K562 (cell line): ENCODE results near the gene PCCA. TPM values are rescaled to one million over a fixed set of nuclear protein-coding genes. Genes with fewer than 3 reads are reported as not detected.

Experiments
- ATAC-seq: fragments of 200-7000 bp; cut with Tn5 transposase; 3 replicates; pipeline ENCODE4 v1.9.1; 2020; ENCODE audit warnings: moderate library complexity
- BruUV-seq: library from RNA; stranded (reverse); fragments of 400-500 nt; replicated peaks from 2 replicates; lab custom pipeline; 2021; lab: Mats Ljungman, UMichigan
- CTCF ChIA-PET: fragments of 300-600 bp; formaldehyde crosslinking; extraction: SDS; loops from one replicate; lab custom pipeline; 2021; ENCODE audit warnings: low intra/inter-chr PET ratio; lab: Yijun Ruan, JAX
- POLR2A ChIA-PET: fragments of 300-600, 350-650 bp; sonication (Branson Sonifier 250); formaldehyde crosslinking; extraction: SDS; loops from one replicate; lab custom pipeline; 2021; ENCODE audit warnings: antibody characterized with exemption, inconsistent platforms; lab: Yijun Ruan, JAX
- DNase-seq, 4 experiments: peaks; one replicate each; pipeline versions ENCODE4 v3.0.0 to v3.0.0-alpha.2; 2011 to 2018; ENCODE audit warnings: low spot score in 3 of 4, mixed read lengths in 3 of 4; ENCODE audit errors: extremely low read depth in 1 of 4
- FAIRE-seq: peaks from 2 replicates; lab custom pipeline; 2011; peaks lifted over from hg19 to GRCh38; lab: Jason Lieb, UNC
- H2AFZ ChIP-seq: 2 replicates; pipeline ENCODE4 v1.6.0; 2011; ENCODE audit warnings: low read depth, low read length, control low read depth, inconsistent platforms
- H3K27ac ChIP-seq: fragments of 200-600 bp; 3 replicates; pipeline ENCODE4 v1.8.0; 2011; ENCODE audit warnings: low read depth, mild to moderate bottlenecking, control low read depth, inconsistent platforms, low read length, moderate library complexity, mixed read lengths; ENCODE audit errors: extremely low read depth
- H3K27me3 ChIP-seq, 2 experiments: fragments of 300-600 bp in 1 of 2; 2 replicates in 1 of 2; 3 replicates in 1 of 2; pipeline versions ENCODE4 v1.6.0 to v1.8.0; 2011; ENCODE audit warnings: inconsistent platforms in 2 of 2, low read length in 2 of 2, mild to moderate bottlenecking in 1 of 2, mixed read lengths in 1 of 2, moderate library complexity in 1 of 2; ENCODE audit not compliant: control insufficient read depth in 2 of 2, insufficient read depth in 2 of 2
- H3K36me3 ChIP-seq: fragments of 300-600 bp; 3 replicates; pipeline ENCODE4 v1.8.0; 2011; ENCODE audit warnings: mild to moderate bottlenecking, low read length, inconsistent platforms; ENCODE audit not compliant: control insufficient read depth, insufficient read depth
- H3K4me1 ChIP-seq, 2 experiments: fragments of 200-600 bp in 1 of 2; replicated peaks in 1 of 2; 2 replicates in 1 of 2; 3 replicates in 1 of 2; pipeline versions ENCODE4 v1.5.1 to v1.8.0; 2011; ENCODE audit warnings: inconsistent platforms in 2 of 2, low read length in 2 of 2, mild to moderate bottlenecking in 1 of 2, mixed read lengths in 1 of 2, moderate library complexity in 1 of 2; ENCODE audit not compliant: control insufficient read depth in 2 of 2, insufficient read depth in 2 of 2
- H3K4me2 ChIP-seq: 2 replicates; pipeline ENCODE4 v1.6.1; 2011; ENCODE audit warnings: low read length, control low read depth, inconsistent platforms, mixed read lengths; ENCODE audit not compliant: insufficient read depth
- H3K4me3 ChIP-seq: fragments of 200-600 bp; sonication (generic), shearing (Covaris generic); 2 replicates; pipeline ENCODE4 v1.5.1; 2016; ENCODE audit warnings: control low read depth, inconsistent platforms
- H3K79me2 ChIP-seq: fragments of 200-600 bp; 3 replicates; pipeline ENCODE4 v1.8.0; 2011; ENCODE audit warnings: low read length, inconsistent platforms; ENCODE audit not compliant: control insufficient read depth, insufficient read depth
- H3K9ac ChIP-seq, 2 experiments: 2 replicates each; pipeline versions ENCODE4 v1.6.0 to v1.6.1; 2011; ENCODE audit warnings: low read depth in 2 of 2, low read length in 2 of 2, control low read depth in 1 of 2, inconsistent platforms in 1 of 2, mild to moderate bottlenecking in 1 of 2, mixed read lengths in 1 of 2; ENCODE audit not compliant: insufficient read depth in 1 of 2
- H3K9me1 ChIP-seq: one replicate; pipeline ENCODE4 v1.6.0; 2011; ENCODE audit warnings: inconsistent platforms, mild to moderate bottlenecking, low read length, moderate library complexity; ENCODE audit not compliant: control insufficient read depth, insufficient read depth
- H3K9me3 ChIP-seq: replicated peaks from 2 replicates; pipeline ENCODE4 v1.5.1; 2011; ENCODE audit warnings: low read depth, low read length, inconsistent platforms; ENCODE audit not compliant: control insufficient read depth, insufficient read depth
- H4K20me1 ChIP-seq: replicated peaks from 2 replicates; pipeline ENCODE4 v1.6.1; 2011; ENCODE audit warnings: low read length, inconsistent platforms, mixed read lengths; ENCODE audit not compliant: control insufficient read depth, insufficient read depth
- CC2D1A ChIP-seq: fragments of 450-650 bp; IDR thresholded peaks from 2 replicates; pipeline ENCODE4 v1.6.1; 2017; ENCODE audit warnings: mild to moderate bottlenecking
- ELF1 ChIP-seq: fragments of 200-800 bp; sonication (Bioruptor generic); IDR thresholded peaks from 2 replicates; pipeline ENCODE4 v1.6.1; 2016; ENCODE audit warnings: missing genetic modification characterization, missing compliant biosample characterization
- GATAD2A ChIP-seq: fragments of 450-650 bp; IDR thresholded peaks from 2 replicates; pipeline ENCODE4 v1.6.1; 2017
- GMEB1 ChIP-seq: fragments of 250-450 bp; sonication (Bioruptor Pico); IDR thresholded peaks from 2 replicates; pipeline ENCODE4 v1.4.0; 2020; ENCODE audit warnings: mild to moderate bottlenecking
- GTF2A2 ChIP-seq: IDR thresholded peaks from 2 replicates; pipeline ENCODE4 v1.6.1; 2016; ENCODE audit warnings: mild to moderate bottlenecking, missing genetic modification characterization, missing compliant biosample characterization
- NCOA4 ChIP-seq: fragments of 450-650 bp; IDR thresholded peaks from 2 replicates; pipeline ENCODE4 v1.6.1; 2018; ENCODE audit warnings: mild to moderate bottlenecking; ENCODE audit not compliant: partially characterized antibody
- POLR2AphosphoS5 ChIP-seq: IDR thresholded peaks from 2 replicates; pipeline ENCODE4 v1.6.1; 2011; ENCODE audit warnings: mild to moderate bottlenecking, low read depth, low read length, moderate library complexity; ENCODE audit not compliant: control insufficient read depth, insufficient read depth
- PTTG1 ChIP-seq: fragments of 450-650 bp; IDR thresholded peaks from 2 replicates; pipeline ENCODE4 v1.6.1; 2016; ENCODE audit warnings: low read depth, mild to moderate bottlenecking, missing genetic modification characterization, missing compliant biosample characterization
- XRCC5 ChIP-seq: fragments of 200-400 bp; formaldehyde crosslinking; IDR thresholded peaks from 2 replicates; pipeline ENCODE4 v1.6.1; 2017; ENCODE audit warnings: low read depth, mild to moderate bottlenecking, low read length
- ZNF316 ChIP-seq: fragments of 450-650 bp; IDR thresholded peaks from 2 replicates; pipeline ENCODE4 v1.6.1; 2016
- ZNF354B ChIP-seq: fragments of 250-450 bp; sonication (Bioruptor Pico); IDR thresholded peaks from 2 replicates; pipeline ENCODE4 v1.4.0; 2020
- ZNF609 ChIP-seq: sonication (generic); formaldehyde crosslinking; IDR thresholded peaks from 2 replicates; pipeline ENCODE4 v1.8.1; 2023; ENCODE audit warnings: missing genetic modification reagents, mild to moderate bottlenecking, borderline replicate concordance
- WGBS: fragments of 100-300 bp; shearing (Covaris generic); methylation state at CpG from one replicate; pipeline ENCODE4 v1.1.6; 2016; ENCODE audit warnings: low coverage, mixed read lengths; ENCODE audit not compliant: insufficient coverage; ENCODE audit errors: missing lambda C conversion rate; 5-methylcytosine and 5-hydroxymethylcytosine counted together
- in situ Hi-C: fragments of 300-500 bp; cut with MboI; formaldehyde crosslinking; loops from 4 replicates; pipeline ENCODE4 v1.15.0; 2018; ENCODE audit warnings: inconsistent platforms, mixed read lengths
- intact Hi-C: fragments of 100-400 bp; cut with micrococcal nuclease; formaldehyde crosslinking; loops from 2 replicates; pipeline ENCODE4 v1.14.2; 2022
- polyA plus RNA-seq, 8 experiments: library from polyadenylated mRNA; depleted of rRNA in 4 of 8; stranded (reverse) in 5 of 8; unstranded in 3 of 8; fragments of >200 nt; fragmentation: Nextera tagmentation in 2 of 8; fragmentation: Illumina TruSeq in 1 of 8; extraction: Ambion mirVana in 2 of 8; extraction: Trizol in 1 of 8; gene quantifications; 2 replicates each; pipeline versions ENCODE4 v1.2.1 to v1.2.3, GENCODE V29; 2011 to 2014; ENCODE audit warnings: inconsistent platforms in 1 of 8, missing spikeins in 1 of 8
- total RNA-seq, 7 experiments: library from RNA; depleted of rRNA in 6 of 7; stranded (reverse); fragments of >200 nt in 6 of 7; fragmentation: Illumina TruSeq in 2 of 7; extraction: Trizol in 2 of 7; gene quantifications; 2 replicates each; pipeline versions ENCODE4 v1.2.1 to v1.2.3, GENCODE V29; 2011 to 2021; ENCODE audit warnings: low replicate concordance in 1 of 7

PCCA gene
- total and polyA plus RNA-seq, 9 of the 15 experiments (the other 6 are each of a cell fraction or from before 2014, with no cell fraction given) = 5.2 to 14.1 (median 9.7) TPM

GRCh38 chr13:100148422-100148821 lies 59.5 kb downstream of the PCCA start:
- 92% methylated on average over 4 of the region's 4 CpGs for WGBS
- no peak overlapping the region for H3K27ac ChIP-seq
- intact Hi-C loops = no loop called here
- no TSS peak for BruUV-seq
- CTCF ChIA-PET = no interaction called here
- no peaks in the 10 kb centered on the region for H3K36me3 ChIP-seq
- no peaks in the 10 kb centered on the region for H3K79me2 ChIP-seq
- no peaks in the 10 kb centered on the region for H3K4me1 ChIP-seq
- no peaks in the 10 kb centered on the region for H3K9me3 ChIP-seq
- DNase-seq = no peak
- H3K4me2 ChIP-seq = no peak overlapping the region
- ATAC-seq = no peak
- no peaks in the 10 kb centered on the region for H4K20me1 ChIP-seq
- FAIRE-seq = no peak
- POLR2A ChIA-PET = no interaction called here
- H3K9ac ChIP-seq = no peak overlapping the region
- in situ Hi-C loops = no loop called here
- H2AFZ ChIP-seq = no peak overlapping the region
- TF ChIP-seq ELF1 (tag) (no peak), ZNF354B (CRISPR knock-in tag) (no peak), POLR2AphosphoS5 (no peak), PTTG1 (tag) (no peak), GMEB1 (no peak), GATAD2A (no peak), XRCC5 (no peak), ZNF316 (no peak), GTF2A2 (tag) (no peak), ZNF609 (no peak), NCOA4 (no peak), CC2D1A (no peak)
- no peaks in the 10 kb centered on the region for H3K9me1 ChIP-seq
- no peak overlapping the region for H3K4me3 ChIP-seq
- H3K27me3 ChIP-seq = no peaks in the 10 kb centered on the region
